Tibial nerve (tissue), 4 donors: ENCODE results near the gene UTF1. TPM values are rescaled to one million over a fixed set of nuclear protein-coding genes. Genes with fewer than 3 reads are reported as not detected.

Source experiments
- DNase-seq, 2 donors: peaks; one replicate each; pipeline ENCODE4 v3.0.0-alpha.2; 2019; ENCODE audit warnings: low spot score in 2 of 2
- H3K27ac ChIP-seq, 4 donors: fragments of 200-600 bp; sonication (generic) in 3 of 4; one replicate each; pipeline ENCODE4 v1.5.1; 2017 to 2019; ENCODE audit warnings: mild to moderate bottlenecking in 1 of 4
- H3K27me3 ChIP-seq, 2 donors: fragments of 200-600 bp; sonication (generic) in 1 of 2; one replicate each; pipeline versions ENCODE4 v1.5.1 to v1.6.0; 2017 to 2019
- H3K36me3 ChIP-seq, 3 donors: fragments of 200-600 bp; sonication (generic); one replicate each; pipeline ENCODE4 v1.5.1; 2018 to 2019
- H3K4me1 ChIP-seq, 4 donors: fragments of 200-600 bp; sonication (generic) in 3 of 4; one replicate each; pipeline ENCODE4 v1.5.1; 2017 to 2019
- H3K4me3 ChIP-seq, 4 donors: fragments of 200-600 bp; sonication (generic) in 3 of 4; one replicate each; pipeline ENCODE4 v1.5.1; 2017 to 2019; ENCODE audit warnings: mild to moderate bottlenecking in 1 of 4, moderate library complexity in 1 of 4
- H3K9me3 ChIP-seq, 4 donors: fragments of 200-600 bp; sonication (generic) in 3 of 4; one replicate each; pipeline ENCODE4 v1.5.1; 2017 to 2019
- EP300 ChIP-seq, 2 donors: sonication (generic); formaldehyde crosslinking; IDR thresholded peaks; one replicate each; pipeline ENCODE4 v1.6.1; 2017; ENCODE audit warnings: antibody characterized with exemption in 2 of 2, mild to moderate bottlenecking in 1 of 2
- POLR2A ChIP-seq, 2 donors: fragments of 450-650 bp; IDR thresholded peaks; one replicate each; pipeline ENCODE4 v1.6.1; 2017; ENCODE audit warnings: antibody characterized with exemption in 2 of 2, mild to moderate bottlenecking in 2 of 2, moderate library complexity in 2 of 2
- WGBS, 2 donors: methylation state at CpG; one replicate each; pipeline ENCODE4 v1.1.5; 2018; 5-methylcytosine and 5-hydroxymethylcytosine counted together
- total RNA-seq, 4 donors: library from RNA; depleted of rRNA; stranded (reverse); fragments of >200 nt; gene quantifications; one replicate each; pipeline ENCODE4 v1.1.0, GENCODE V29; 2016
- TF ChIP-seq, protein P1 (sequence below), 5 experiments: fragments of 200-600 bp in 3 of 5; fragments of 450-650 bp in 2 of 5; sonication (generic) in 3 of 5; IDR thresholded peaks; one replicate each; pipeline ENCODE4 v1.5.1; 2016 to 2019; ENCODE audit warnings: antibody characterized with exemption in 5 of 5, mild to moderate bottlenecking in 3 of 5, moderate library complexity in 2 of 5

Gene UTF1, protein sequence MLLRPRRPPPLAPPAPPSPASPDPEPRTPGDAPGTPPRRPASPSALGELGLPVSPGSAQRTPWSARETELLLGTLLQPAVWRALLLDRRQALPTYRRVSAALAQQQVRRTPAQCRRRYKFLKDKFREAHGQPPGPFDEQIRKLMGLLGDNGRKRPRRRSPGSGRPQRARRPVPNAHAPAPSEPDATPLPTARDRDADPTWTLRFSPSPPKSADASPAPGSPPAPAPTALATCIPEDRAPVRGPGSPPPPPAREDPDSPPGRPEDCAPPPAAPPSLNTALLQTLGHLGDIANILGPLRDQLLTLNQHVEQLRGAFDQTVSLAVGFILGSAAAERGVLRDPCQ
- not detected for total RNA-seq

DNA sequence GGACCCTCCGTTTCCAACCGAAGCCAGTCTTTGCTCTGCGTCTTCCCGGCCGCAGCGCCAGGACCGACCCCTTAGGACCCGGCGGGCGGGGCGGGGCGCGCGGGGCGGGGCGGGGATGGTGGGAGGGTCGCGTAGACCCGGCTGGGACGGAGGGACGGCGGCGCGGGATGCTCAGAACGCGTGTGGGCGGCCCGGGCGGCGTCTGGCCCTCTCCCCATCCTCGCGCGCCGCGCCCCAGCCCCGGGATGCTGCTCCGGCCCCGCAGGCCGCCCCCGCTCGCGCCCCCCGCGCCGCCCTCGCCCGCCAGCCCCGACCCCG, at the start of gene UTF1:
TSS of gene UTF1 (plus strand) at position 174 of the 318 bp plus-strand sequence. CDS start at position 246, 72 bp downstream.
- TF ChIP-seq POLR2A (IDR thresholded peaks at IDR 0.05) (no peak), EP300 (IDR thresholded peaks at IDR 0.05) (no peak)
- TF ChIP-seq, protein P1, sequence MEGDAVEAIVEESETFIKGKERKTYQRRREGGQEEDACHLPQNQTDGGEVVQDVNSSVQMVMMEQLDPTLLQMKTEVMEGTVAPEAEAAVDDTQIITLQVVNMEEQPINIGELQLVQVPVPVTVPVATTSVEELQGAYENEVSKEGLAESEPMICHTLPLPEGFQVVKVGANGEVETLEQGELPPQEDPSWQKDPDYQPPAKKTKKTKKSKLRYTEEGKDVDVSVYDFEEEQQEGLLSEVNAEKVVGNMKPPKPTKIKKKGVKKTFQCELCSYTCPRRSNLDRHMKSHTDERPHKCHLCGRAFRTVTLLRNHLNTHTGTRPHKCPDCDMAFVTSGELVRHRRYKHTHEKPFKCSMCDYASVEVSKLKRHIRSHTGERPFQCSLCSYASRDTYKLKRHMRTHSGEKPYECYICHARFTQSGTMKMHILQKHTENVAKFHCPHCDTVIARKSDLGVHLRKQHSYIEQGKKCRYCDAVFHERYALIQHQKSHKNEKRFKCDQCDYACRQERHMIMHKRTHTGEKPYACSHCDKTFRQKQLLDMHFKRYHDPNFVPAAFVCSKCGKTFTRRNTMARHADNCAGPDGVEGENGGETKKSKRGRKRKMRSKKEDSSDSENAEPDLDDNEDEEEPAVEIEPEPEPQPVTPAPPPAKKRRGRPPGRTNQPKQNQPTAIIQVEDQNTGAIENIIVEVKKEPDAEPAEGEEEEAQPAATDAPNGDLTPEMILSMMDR (IDR thresholded peaks at IDR 0.05) = no peak
- Histone ChIP-seq H3K27ac (no peak within 1 kb of the TSS), H3K27me3 (peaks cover 0 to 89% of the 10 kb centered on the region in 2 donors), H3K4me1 (peaks cover 0 to 20% (median 2%) of the 10 kb centered on the region in 4 donors), H3K4me3 (peak within 1 kb of the TSS in 1 of 4 donors; percentile 29), H3K36me3 (no peaks in the 10 kb centered on the region), H3K9me3 (peaks cover 0 to 6% (median 0%) of the 10 kb centered on the region in 4 donors)
- 0% methylated on average over 18 of the region's 49 CpGs; no CpG with 5 or more reads in 1 of the 2 donors for WGBS, 2 donors
- DNase-seq = no peak

DNA sequence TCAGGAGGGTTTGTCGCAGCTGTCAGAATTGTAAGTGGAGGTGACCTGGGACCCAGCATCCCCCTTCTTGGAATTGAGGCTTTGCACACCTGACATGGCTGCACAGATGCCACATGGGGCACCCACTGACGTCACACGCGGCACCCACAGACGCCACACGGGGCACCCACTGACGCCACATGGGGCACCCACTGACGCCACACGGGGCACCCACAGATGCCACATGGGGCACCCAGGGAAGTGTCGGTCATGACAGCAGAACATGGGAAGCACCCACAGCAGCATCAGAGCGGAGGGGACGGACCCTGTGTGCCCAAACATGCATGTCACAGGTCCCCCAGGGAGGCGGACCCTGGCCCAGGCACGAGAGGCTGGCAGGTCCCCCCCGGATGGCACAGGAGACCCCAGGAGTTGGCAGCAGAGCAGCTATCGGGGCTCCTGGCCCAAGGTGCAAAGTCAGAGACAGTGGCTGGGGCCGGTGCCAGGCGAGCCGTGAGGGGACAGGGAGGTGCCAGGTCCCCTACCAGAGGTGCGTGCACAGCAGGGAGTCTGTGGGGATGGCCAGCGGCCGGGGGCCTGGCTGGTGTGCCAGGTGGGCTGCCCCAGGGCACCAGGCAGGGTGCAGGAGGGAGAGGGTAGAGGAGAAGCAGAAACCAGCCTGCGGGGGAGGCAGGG, 48.9 kb upstream of the UTF1 start:
- Histone ChIP-seq H3K36me3 (no peaks in the 10 kb centered on the region), H3K27ac (no peak overlapping the region), H3K9me3 (no peaks in the 10 kb centered on the region), H3K4me1 (no peaks in the 10 kb centered on the region), H3K27me3 (peaks cover 0 to 3% of the 10 kb centered on the region in 2 donors), H3K4me3 (no peak overlapping the region)
- WGBS, 2 donors = 87 to 89% methylated on average over 20 to 23 of the region's 23 CpGs
- DNase-seq = no peak
- no peak for TF ChIP-seq POLR2A (IDR thresholded peaks at IDR 0.05)
- TF ChIP-seq EP300 (IDR thresholded peaks at IDR 0.05) = no peak
- TF ChIP-seq, protein P1 (IDR thresholded peaks at IDR 0.05) = no peak

DNA sequence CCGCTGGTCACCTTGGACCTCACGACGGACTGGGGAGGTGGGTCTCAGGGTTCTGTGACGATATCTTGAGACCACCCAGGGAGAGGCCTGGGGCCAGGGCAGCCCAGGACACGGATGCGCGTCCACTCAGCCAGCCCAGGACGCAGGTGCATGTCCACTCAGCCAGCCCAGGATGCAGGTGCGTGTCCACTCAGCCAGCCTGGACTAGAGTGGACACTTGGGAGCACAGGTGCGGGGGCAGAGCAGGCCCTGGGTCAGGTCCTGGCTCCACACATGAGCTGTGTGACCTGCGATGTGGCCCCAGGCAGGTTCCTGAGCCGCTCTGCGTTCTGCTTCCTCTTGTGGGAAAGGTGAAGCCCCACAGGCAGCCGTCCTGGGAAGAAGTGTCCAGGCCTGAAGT, 47.8 kb upstream of the UTF1 start:
- 46 to 94% methylated on average over 4 to 6 of the region's 14 CpGs for WGBS, 2 donors
- DNase-seq = no peak
- TF ChIP-seq POLR2A (IDR thresholded peaks at IDR 0.05) = no peak
- TF ChIP-seq, protein P1 (IDR thresholded peaks at IDR 0.05) = no peak
- no peak for TF ChIP-seq EP300 (IDR thresholded peaks at IDR 0.05)
- peaks cover 0 to 9% (median 0%) of the 10 kb centered on the region in 4 donors for H3K4me1 ChIP-seq
- H3K9me3 ChIP-seq = no peaks in the 10 kb centered on the region
- no peaks in the 10 kb centered on the region for H3K36me3 ChIP-seq
- peaks cover 0 to 4% of the 10 kb centered on the region in 2 donors for H3K27me3 ChIP-seq
- no peak overlapping the region for H3K27ac ChIP-seq
- no peak overlapping the region for H3K4me3 ChIP-seq

DNA sequence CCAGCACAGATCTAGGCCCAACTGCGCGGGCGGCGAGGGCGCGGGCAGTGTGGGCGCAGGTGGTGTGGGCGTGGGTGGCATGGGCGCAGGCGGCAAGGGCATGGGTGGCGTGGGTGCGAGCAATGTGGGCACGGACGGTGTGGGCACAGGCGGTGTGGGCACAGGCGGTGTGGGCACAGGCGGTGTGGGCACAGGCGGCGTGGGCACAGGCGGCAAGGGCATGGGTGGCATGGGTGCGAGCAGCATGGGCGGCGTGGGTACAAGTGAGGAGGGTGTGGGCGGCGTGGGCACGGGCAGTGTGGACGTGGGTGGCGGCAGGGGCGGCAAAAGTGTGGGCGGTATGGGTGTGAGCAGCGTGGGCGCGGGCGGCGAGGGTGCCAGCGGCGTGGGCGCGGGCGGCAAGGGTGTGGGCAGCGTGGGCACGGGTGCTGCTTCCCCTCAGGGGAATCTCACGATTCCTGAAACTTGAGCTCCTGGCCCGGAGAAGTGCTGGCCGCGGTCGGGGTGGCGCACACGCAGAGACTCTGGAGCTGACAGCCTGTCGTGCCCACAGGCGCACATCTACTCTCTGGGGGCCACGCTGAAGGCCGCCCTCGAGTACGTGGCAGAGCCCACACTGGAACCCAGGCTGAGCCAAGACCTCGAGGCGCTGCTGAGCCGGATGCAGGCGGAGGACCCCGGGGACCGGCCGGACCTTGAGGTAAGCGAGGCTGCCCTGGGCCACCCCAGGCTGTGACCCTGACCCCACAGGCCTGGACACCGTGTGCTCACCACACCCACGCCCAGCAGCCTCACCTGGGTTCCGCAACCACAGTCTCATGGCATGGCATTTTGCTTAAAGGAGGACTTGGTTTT, 47.0 kb upstream of the UTF1 start:
- no peak overlapping the region for H3K27ac ChIP-seq
- 88 to 91% methylated on average over 47 to 65 of the region's 66 CpGs for WGBS, 2 donors
- peaks cover 0 to 9% (median 0%) of the 10 kb centered on the region in 4 donors for H3K4me1 ChIP-seq
- no peaks in the 10 kb centered on the region for H3K9me3 ChIP-seq
- peaks cover 0 to 4% of the 10 kb centered on the region in 2 donors for H3K27me3 ChIP-seq
- no peak overlapping the region for H3K4me3 ChIP-seq
- no peak for TF ChIP-seq POLR2A (IDR thresholded peaks at IDR 0.05)
- TF ChIP-seq, protein P1 (IDR thresholded peaks at IDR 0.05) = no peak
- TF ChIP-seq EP300 (IDR thresholded peaks at IDR 0.05) = no peak
- DNase-seq = no peak
- no peaks in the 10 kb centered on the region for H3K36me3 ChIP-seq
